ENCODE data around the gene MYCL. TPM values are rescaled to one million over a fixed set of nuclear protein-coding genes. Genes with fewer than 3 reads are reported as not detected.

Gene MYCL
- polyA plus RNA-seq (2013, experiment 1 of 2), result 23.9 TPM
- 29.6 TPM for polyA plus RNA-seq (2013, experiment 2 of 2)

- Histone ChIP-seq H3K4me3 (ENCODE audit: low read length) (peak within 1 kb of the TSS; percentile 82), H3K27ac (ENCODE audit: low read depth, low read length) (peak within 1 kb of the TSS; percentile 25; the same call in 1 of the 2 replicates), H3K9ac (ENCODE audit: low read depth, low read length) (peak within 1 kb of the TSS; percentile 74), H3K4me1 (ENCODE audit: insufficient read depth, low read length) (peaks cover 35% of the 10 kb centered on the region), H3K36me3 (ENCODE audit: insufficient read depth, low read length) (no peaks in the 10 kb centered on the region; the same call in 1 of the 2 replicates), H3K9me3 (ENCODE audit: insufficient read depth, low read depth, low read length) (no peaks in the 10 kb centered on the region), H3K27me3 (ENCODE audit: insufficient read depth, low read length) (peaks cover 31% of the 10 kb centered on the region)
- under 1% methylated on average over 92 of the region's 92 CpGs for WGBS
These were observed at the start of gene MYCL for GRCh38 chr1:39901714-39902459. Gene MYCL, minus strand, starts transcription at chr1:39901917. Its CDS starts 483 bp downstream, at chr1:39901434.

GRCh38 chr1:39949891-39950290 lies 48.2 kb upstream of the MYCL start:
- Histone ChIP-seq H3K9me3 (ENCODE audit: insufficient read depth, low read depth, low read length) (no peaks in the 10 kb centered on the region), H3K27ac (ENCODE audit: low read depth, low read length) (no peak overlapping the region), H3K9ac (ENCODE audit: low read depth, low read length) (no peak overlapping the region), H3K4me3 (ENCODE audit: low read length) (no peak overlapping the region), H3K36me3 (ENCODE audit: insufficient read depth, low read length) (no peaks in the 10 kb centered on the region), H3K4me1 (ENCODE audit: insufficient read depth, low read length) (peaks cover 12% of the 10 kb centered on the region; the same call in 1 of the 2 replicates), H3K27me3 (ENCODE audit: insufficient read depth, low read length) (peaks cover 21% of the 10 kb centered on the region)
- WGBS, result 83% methylated on average over 2 of the region's 2 CpGs

GRCh38 chr1:39947260-39947659 lies 45.5 kb upstream of the MYCL start:
- no peak overlapping the region for H3K27ac ChIP-seq (ENCODE audit: low read depth, low read length)
- no peaks in the 10 kb centered on the region for H3K36me3 ChIP-seq (ENCODE audit: insufficient read depth, low read length)
- H3K4me3 ChIP-seq (ENCODE audit: low read length), result no peak overlapping the region
- 98% methylated on average over 4 of the region's 4 CpGs for WGBS
- peaks cover 12% of the 10 kb centered on the region; the same call in 1 of the 2 replicates for H3K4me1 ChIP-seq (ENCODE audit: insufficient read depth, low read length)
- H3K9ac ChIP-seq (ENCODE audit: low read depth, low read length), result no peak overlapping the region
- no peaks in the 10 kb centered on the region for H3K27me3 ChIP-seq (ENCODE audit: insufficient read depth, low read length)
- H3K9me3 ChIP-seq (ENCODE audit: insufficient read depth, low read depth, low read length), result no peaks in the 10 kb centered on the region

- Histone ChIP-seq H3K4me3 (ENCODE audit: low read length) (no peak overlapping the region), H3K27ac (ENCODE audit: low read depth, low read length) (no peak overlapping the region), H3K27me3 (ENCODE audit: insufficient read depth, low read length) (no peaks in the 10 kb centered on the region), H3K9me3 (ENCODE audit: insufficient read depth, low read depth, low read length) (no peaks in the 10 kb centered on the region), H3K36me3 (ENCODE audit: insufficient read depth, low read length) (no peaks in the 10 kb centered on the region), H3K9ac (ENCODE audit: low read depth, low read length) (no peak overlapping the region), H3K4me1 (ENCODE audit: insufficient read depth, low read length) (peaks cover 12% of the 10 kb centered on the region; the same call in 1 of the 2 replicates)
- 95% methylated on average over 4 of the region's 4 CpGs for WGBS
These were observed 44.5 kb upstream of the MYCL start for GRCh38 chr1:39946216-39946615.

- Histone ChIP-seq H3K9me3 (ENCODE audit: insufficient read depth, low read depth, low read length) (no peaks in the 10 kb centered on the region), H3K27me3 (ENCODE audit: insufficient read depth, low read length) (no peaks in the 10 kb centered on the region), H3K4me1 (ENCODE audit: insufficient read depth, low read length) (peaks cover 6% of the 10 kb centered on the region; the same call in 1 of the 2 replicates), H3K4me3 (ENCODE audit: low read length) (no peak overlapping the region), H3K36me3 (ENCODE audit: insufficient read depth, low read length) (no peaks in the 10 kb centered on the region), H3K27ac (ENCODE audit: low read depth, low read length) (no peak overlapping the region), H3K9ac (ENCODE audit: low read depth, low read length) (no peak overlapping the region)
- 85% methylated on average over 6 of the region's 8 CpGs for WGBS
These were observed 42.8 kb upstream of the MYCL start for GRCh38 chr1:39944410-39945112.

GRCh38 chr1:39943471-39944290 lies 42.0 kb upstream of the MYCL start:
- Histone ChIP-seq H3K4me3 (ENCODE audit: low read length) (no peak overlapping the region), H3K36me3 (ENCODE audit: insufficient read depth, low read length) (no peaks in the 10 kb centered on the region), H3K9me3 (ENCODE audit: insufficient read depth, low read depth, low read length) (no peaks in the 10 kb centered on the region), H3K27ac (ENCODE audit: low read depth, low read length) (no peak overlapping the region), H3K4me1 (ENCODE audit: insufficient read depth, low read length) (no peaks in the 10 kb centered on the region), H3K9ac (ENCODE audit: low read depth, low read length) (no peak overlapping the region), H3K27me3 (ENCODE audit: insufficient read depth, low read length) (no peaks in the 10 kb centered on the region)
- 89% methylated on average over 14 of the region's 14 CpGs for WGBS

- H3K9ac ChIP-seq (ENCODE audit: low read depth, low read length), result no peak overlapping the region
- no peak overlapping the region for H3K4me3 ChIP-seq (ENCODE audit: low read length)
- H3K9me3 ChIP-seq (ENCODE audit: insufficient read depth, low read depth, low read length), result no peaks in the 10 kb centered on the region
- no peaks in the 10 kb centered on the region for H3K4me1 ChIP-seq (ENCODE audit: insufficient read depth, low read length)
- 92% methylated on average over 9 of the region's 9 CpGs for WGBS
- H3K36me3 ChIP-seq (ENCODE audit: insufficient read depth, low read length), result no peaks in the 10 kb centered on the region
- no peak overlapping the region for H3K27ac ChIP-seq (ENCODE audit: low read depth, low read length)
- H3K27me3 ChIP-seq (ENCODE audit: insufficient read depth, low read length), result no peaks in the 10 kb centered on the region
These were observed 39.5 kb upstream of the MYCL start for GRCh38 chr1:39940980-39941871.

- H3K36me3 ChIP-seq (ENCODE audit: insufficient read depth, low read length), result no peaks in the 10 kb centered on the region
- H3K9ac ChIP-seq (ENCODE audit: low read depth, low read length), result no peak overlapping the region
- no peaks in the 10 kb centered on the region for H3K4me1 ChIP-seq (ENCODE audit: insufficient read depth, low read length)
- H3K4me3 ChIP-seq (ENCODE audit: low read length), result no peak overlapping the region
- H3K9me3 ChIP-seq (ENCODE audit: insufficient read depth, low read depth, low read length), result no peaks in the 10 kb centered on the region
- H3K27me3 ChIP-seq (ENCODE audit: insufficient read depth, low read length), result no peaks in the 10 kb centered on the region
- H3K27ac ChIP-seq (ENCODE audit: low read depth, low read length), result no peak overlapping the region
- 86% methylated on average over 5 of the region's 5 CpGs for WGBS
These were observed 38.5 kb upstream of the MYCL start for GRCh38 chr1:39940253-39940652.

GRCh38 chr1:39938856-39939255 lies 37.1 kb upstream of the MYCL start:
- no peak overlapping the region for H3K27ac ChIP-seq (ENCODE audit: low read depth, low read length)
- no peak overlapping the region for H3K9ac ChIP-seq (ENCODE audit: low read depth, low read length)
- no peaks in the 10 kb centered on the region for H3K36me3 ChIP-seq (ENCODE audit: insufficient read depth, low read length)
- no peaks in the 10 kb centered on the region for H3K27me3 ChIP-seq (ENCODE audit: insufficient read depth, low read length)
- 95% methylated on average over 8 of the region's 8 CpGs for WGBS
- no peak overlapping the region for H3K4me3 ChIP-seq (ENCODE audit: low read length)
- H3K4me1 ChIP-seq (ENCODE audit: insufficient read depth, low read length), result no peaks in the 10 kb centered on the region
- no peaks in the 10 kb centered on the region for H3K9me3 ChIP-seq (ENCODE audit: insufficient read depth, low read depth, low read length)

GRCh38 chr1:39936724-39937491 lies 35.2 kb upstream of the MYCL start:
- H3K9me3 ChIP-seq (ENCODE audit: insufficient read depth, low read depth, low read length), result no peaks in the 10 kb centered on the region
- no peak overlapping the region for H3K9ac ChIP-seq (ENCODE audit: low read depth, low read length)
- H3K27ac ChIP-seq (ENCODE audit: low read depth, low read length), result no peak overlapping the region
- no peaks in the 10 kb centered on the region for H3K27me3 ChIP-seq (ENCODE audit: insufficient read depth, low read length)
- H3K4me3 ChIP-seq (ENCODE audit: low read length), result no peak overlapping the region
- H3K4me1 ChIP-seq (ENCODE audit: insufficient read depth, low read length), result no peaks in the 10 kb centered on the region
- WGBS, result 100% methylated on average over 1 of the region's 2 CpGs
- no peaks in the 10 kb centered on the region for H3K36me3 ChIP-seq (ENCODE audit: insufficient read depth, low read length)

All from HUES64 (cell line).